IMR-90 (cell line): ENCODE data around the gene MLLT1. TPM values are rescaled to one million over a fixed set of nuclear protein-coding genes. Genes with fewer than 3 reads are reported as not detected.

Source experiments
- ATAC-seq: fragments of 200-7000 bp; cut with Tn5 transposase; 2 replicates; pipeline ENCODE4 v1.9.1; 2020; ENCODE audit warnings: low read depth, mild to moderate bottlenecking, moderate library complexity
- BruUV-seq: library from RNA; stranded (reverse); fragments of 400-500 nt; replicated peaks from 2 replicates; lab custom pipeline; 2021; lab: Mats Ljungman, UMichigan
- CTCF ChIA-PET: fragments of 300-600 bp; formaldehyde crosslinking; extraction: SDS; loops from one replicate; lab custom pipeline; 2021; ENCODE audit warnings: antibody characterized with exemption; lab: Yijun Ruan, JAX
- POLR2A ChIA-PET: fragments of 300-600 bp; sonication (Branson Sonifier 250); formaldehyde crosslinking; loops from one replicate; lab custom pipeline; 2022; ENCODE audit warnings: antibody characterized with exemption; ENCODE audit not compliant: unreplicated experiment; lab: Charles Lee
- DNase-seq: peaks from one replicate; pipeline ENCODE4 v3.0.0; 2013
- H2AFZ ChIP-seq: replicated peaks from 2 replicates; pipeline ENCODE3; 2013; ENCODE audit warnings: low read length, mild to moderate bottlenecking; ENCODE audit not compliant: poor library complexity
- H2AK5ac ChIP-seq: 2 replicates; pipeline ENCODE4 v1.6.1; 2013; ENCODE audit warnings: low read depth, low read length, inconsistent platforms
- H2AK9ac ChIP-seq: replicated peaks from 2 replicates; pipeline ENCODE3; 2013; ENCODE audit warnings: mild to moderate bottlenecking, low read depth, low read length, moderate library complexity; ENCODE audit not compliant: poor library complexity
- H2BK120ac ChIP-seq: 2 replicates; pipeline ENCODE4 v1.6.1; 2013; ENCODE audit warnings: low read depth, low read length, inconsistent platforms
- H2BK15ac ChIP-seq: 3 replicates; pipeline ENCODE4 v1.6.1; 2013; ENCODE audit warnings: low read depth, low read length, inconsistent platforms
- H2BK20ac ChIP-seq: 2 replicates; pipeline ENCODE4 v1.6.1; 2013; ENCODE audit warnings: low read depth, mild to moderate bottlenecking, inconsistent platforms, low read length, moderate library complexity
- H2BK5ac ChIP-seq: 2 replicates; pipeline ENCODE4 v1.6.1; 2013; ENCODE audit warnings: mild to moderate bottlenecking, low read depth, low read length, inconsistent platforms; ENCODE audit not compliant: poor library complexity, severe bottlenecking
- H3K14ac ChIP-seq: replicated peaks from 2 replicates; pipeline ENCODE4 v1.6.1; 2013; ENCODE audit warnings: low read depth, low read length, inconsistent platforms
- H3K18ac ChIP-seq: 2 replicates; pipeline ENCODE4 v1.6.1; 2013; ENCODE audit warnings: low read depth, low read length, control low read depth
- H3K23ac ChIP-seq: 2 replicates; pipeline ENCODE4 v1.6.1; 2013; ENCODE audit warnings: low read depth, low read length, inconsistent platforms
- H3K27ac ChIP-seq: 2 replicates; pipeline ENCODE4 v1.5.1; 2013; ENCODE audit warnings: mild to moderate bottlenecking, control low read depth, low read length; ENCODE audit not compliant: insufficient read depth
- H3K27me3 ChIP-seq: 2 replicates; pipeline ENCODE4 v1.6.1; 2013; ENCODE audit warnings: low read length; ENCODE audit not compliant: control insufficient read depth, insufficient read depth
- H3K36me3 ChIP-seq: 2 replicates; pipeline ENCODE4 v1.6.1; 2013; ENCODE audit warnings: low read length, mixed read lengths; ENCODE audit not compliant: control insufficient read depth, insufficient read depth
- H3K4ac ChIP-seq: 2 replicates; pipeline ENCODE4 v1.6.1; 2013; ENCODE audit warnings: low read depth, low read length, inconsistent platforms
- H3K4me1 ChIP-seq: 2 replicates; pipeline ENCODE4 v1.6.1; 2013; ENCODE audit warnings: low read length, mixed read lengths; ENCODE audit not compliant: control insufficient read depth, insufficient read depth
- H3K4me2 ChIP-seq: 2 replicates; pipeline ENCODE4 v1.6.1; 2013; ENCODE audit warnings: low read depth, mild to moderate bottlenecking, control low read depth, low read length, moderate library complexity
- H3K4me3 ChIP-seq: 2 replicates; pipeline ENCODE4 v1.5.1; 2013; ENCODE audit warnings: low read depth, mild to moderate bottlenecking, control low read depth, low read length, moderate library complexity; ENCODE audit not compliant: insufficient read depth
- H3K56ac ChIP-seq: 2 replicates; pipeline ENCODE4 v1.6.1; 2013; ENCODE audit warnings: low read length, inconsistent platforms; ENCODE audit not compliant: insufficient read depth; ENCODE audit errors: extremely low read depth
- H3K79me1 ChIP-seq, 2 experiments: 2 replicates each; pipeline ENCODE4 v1.6.1; 2013; ENCODE audit warnings: low read length in 2 of 2, inconsistent platforms in 1 of 2, low read depth in 1 of 2
- H3K9ac ChIP-seq: 2 replicates; pipeline ENCODE4 v1.6.1; 2013; ENCODE audit warnings: low read depth, low read length, control low read depth
- H3K9me1 ChIP-seq: 2 replicates; pipeline ENCODE4 v1.6.1; 2013; ENCODE audit warnings: low read length, inconsistent platforms; ENCODE audit not compliant: insufficient read depth
- H3K9me3 ChIP-seq: 2 replicates; pipeline ENCODE4 v1.6.1; 2013; ENCODE audit warnings: low read length; ENCODE audit not compliant: control insufficient read depth, insufficient read depth
- H4K20me1 ChIP-seq: 2 replicates; pipeline ENCODE4 v1.6.1; 2013; ENCODE audit warnings: low read length, inconsistent platforms; ENCODE audit not compliant: insufficient read depth
- H4K5ac ChIP-seq: 2 replicates; pipeline ENCODE4 v1.6.1; 2013; ENCODE audit warnings: mild to moderate bottlenecking, low read depth, low read length, control low read depth
- H4K8ac ChIP-seq, 2 experiments: 2 replicates each; pipeline ENCODE4 v1.6.1; 2013; ENCODE audit warnings: low read depth in 2 of 2, low read length in 2 of 2, control low read depth in 1 of 2, inconsistent platforms in 1 of 2
- H4K91ac ChIP-seq: 2 replicates; pipeline ENCODE4 v1.6.1; 2013; ENCODE audit warnings: low read depth, low read length, inconsistent platforms; ENCODE audit not compliant: insufficient read depth
- BHLHE40 ChIP-seq: fragments of 150-350 bp; IDR thresholded peaks from 2 replicates; pipeline ENCODE4 v1.6.1; 2016; ENCODE audit warnings: mild to moderate bottlenecking, low read depth, low read length
- MAFK ChIP-seq: IDR thresholded peaks from 2 replicates; pipeline ENCODE4 v1.6.1; 2012; ENCODE audit warnings: low read depth, low read length, improper control_type of control experiment
- NFE2L2 ChIP-seq: fragments of 150-350 bp; IDR thresholded peaks from 2 replicates; pipeline ENCODE4 v1.6.1; 2016; ENCODE audit warnings: low read depth, mild to moderate bottlenecking, low read length
- RCOR1 ChIP-seq: IDR thresholded peaks from 2 replicates; pipeline ENCODE4 v1.6.1; 2012; ENCODE audit warnings: mild to moderate bottlenecking, low read length, improper control_type of control experiment; ENCODE audit not compliant: insufficient replicate concordance
- SMC3 ChIP-seq: fragments of 150-350 bp; IDR thresholded peaks from 2 replicates; pipeline ENCODE4 v1.6.1; 2016; ENCODE audit warnings: low read depth, mild to moderate bottlenecking, antibody characterized with exemption, low read length, moderate library complexity
- WGBS, 2 experiments: methylation state at CpG; one replicate each; pipeline versions ENCODE4 v1.1.5 to v1.1.7; 2013; ENCODE audit warnings: missing lambda C conversion rate in 2 of 2; ENCODE audit not compliant: insufficient read length in 1 of 2; ENCODE audit errors: extremely low coverage in 2 of 2; 5-methylcytosine and 5-hydroxymethylcytosine counted together
- dilution Hi-C: fragments of 300-500 bp; cut with HindIII; formaldehyde crosslinking; loops from one replicate; pipeline ENCODE4 v1.14.3; 2018; ENCODE audit warnings: low sequenced_read_pairs; ENCODE audit not compliant: unreplicated experiment
- in situ Hi-C: fragments of 300-500 bp; cut with MboI; formaldehyde crosslinking; loops from 3 replicates; pipeline ENCODE4 v1.14.3; 2019; ENCODE audit warnings: low sequenced_read_pairs, inconsistent platforms, mixed read lengths
- intact Hi-C: fragments of 100-400 bp; cut with micrococcal nuclease; formaldehyde crosslinking; loops from 2 replicates; pipeline ENCODE4 v1.10.0; 2022
- polyA plus RNA-seq, 3 experiments: library from polyadenylated mRNA; depleted of rRNA; stranded (reverse); fragments of >200 nt; gene quantifications; 2 replicates each; pipeline ENCODE4 v1.2.3, GENCODE V29; 2012; ENCODE audit warnings: low replicate concordance in 1 of 3
- total RNA-seq: library from RNA; depleted of rRNA; stranded (reverse); fragments of >200 nt; gene quantifications from 2 replicates; pipeline ENCODE4 v1.2.3, GENCODE V29; 2012
- TF ChIP-seq, protein P1 (sequence below): fragments of 150-350 bp; IDR thresholded peaks from 2 replicates; pipeline ENCODE4 v1.6.1; 2017; ENCODE audit warnings: mild to moderate bottlenecking, antibody characterized with exemption, low read length, low read depth

The MLLT1 gene
- total and polyA plus RNA-seq, 2 of the 4 experiments (the other 2 are of a cell fraction), result 1.3 to 30.6 TPM

DNA sequence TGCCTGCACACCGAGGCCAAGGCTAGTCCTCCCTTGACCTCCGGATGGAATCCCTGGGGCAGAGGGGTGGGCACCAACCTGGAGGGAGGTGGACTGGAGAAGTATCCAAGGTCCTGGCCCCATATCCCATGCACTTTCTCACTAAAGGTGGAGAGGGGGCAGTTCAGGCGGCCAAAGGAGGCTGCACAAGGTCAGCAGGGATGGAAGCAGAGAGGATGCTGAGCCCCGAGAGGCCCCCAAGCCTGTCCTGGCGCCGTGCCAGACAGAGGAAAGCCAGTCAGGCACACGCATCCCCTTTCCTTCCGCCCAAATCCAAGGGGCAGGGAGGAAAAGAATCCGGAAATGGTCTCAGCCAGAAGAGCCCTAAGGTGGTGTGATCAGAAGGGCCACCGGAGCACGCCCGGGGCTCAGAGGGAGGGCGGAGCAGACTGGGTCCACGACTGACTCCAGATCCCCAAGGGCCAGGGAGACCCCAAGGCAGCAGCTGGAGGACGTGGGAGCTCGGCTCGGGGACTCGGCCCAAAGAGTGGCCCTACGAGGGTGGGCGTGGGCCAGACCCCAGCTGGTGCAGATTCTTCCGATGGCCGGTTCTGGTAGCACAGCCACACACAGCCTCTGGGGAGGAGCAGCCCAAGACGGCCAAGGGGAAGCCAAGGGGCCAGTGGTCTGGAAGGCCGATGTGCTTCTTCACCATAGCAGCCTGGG, 60.0 kb downstream of the MLLT1 start (continued):
- TF ChIP-seq RCOR1, result no peak
- no peak for TF ChIP-seq BHLHE40

DNA sequence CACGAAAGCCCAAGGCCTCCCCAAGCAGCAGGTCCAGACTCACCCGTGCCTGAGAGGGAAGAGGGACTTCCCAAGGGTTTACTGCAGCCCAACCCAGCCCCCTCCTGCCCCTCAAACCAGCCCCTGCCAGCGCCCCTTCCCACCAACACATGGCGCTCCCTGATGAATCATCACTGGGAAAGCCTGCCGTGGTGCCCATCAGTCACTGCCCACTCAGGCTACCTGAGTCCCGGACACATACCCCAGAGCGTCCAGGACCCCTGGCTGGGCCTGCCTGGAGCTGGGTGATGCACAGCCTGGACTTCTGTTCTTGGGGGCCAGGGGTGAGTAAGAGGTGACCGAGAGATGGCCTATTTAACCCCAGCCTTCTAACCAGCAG, 60.6 kb downstream of the MLLT1 start:
- no peak overlapping the region for H2AFZ ChIP-seq
- H3K27ac ChIP-seq, result no peak overlapping the region
- H3K9me3 ChIP-seq, result no peaks in the 10 kb centered on the region
- no peak overlapping the region for H3K14ac ChIP-seq
- H3K23ac ChIP-seq, result no peak overlapping the region
- no peak overlapping the region for H2BK15ac ChIP-seq
- no peak overlapping the region for H3K4me2 ChIP-seq
- H3K36me3 ChIP-seq, result peaks cover 22% of the 10 kb centered on the region
- no peak overlapping the region for H3K56ac ChIP-seq
- peaks cover 12 to 58% of the 10 kb centered on the region in 2 experiments for H3K79me1 ChIP-seq
- no peak overlapping the region for H2BK20ac ChIP-seq
- ChIA-PET POLR2A (no interaction called here), CTCF (interaction anchor here (0.5 to 1.8 kb wide), 12 partner anchors 10 to 83 kb away, joined by 3 to 11 read pairs (median 4); no protein-coding TSS in a partner anchor)
- H3K18ac ChIP-seq, result no peak overlapping the region
- peak overlapping the region; percentile 96 for H2AK9ac ChIP-seq
- no peak overlapping the region for H3K4me3 ChIP-seq
- dilution Hi-C loops (no loop called here), intact Hi-C loops (loop anchor here (2.0 to 5.0 kb wide), 2 partner anchors 63 to 170 kb away; no protein-coding TSS in a partner anchor), in situ Hi-C loops (no loop called here)
- H4K5ac ChIP-seq, result no peak overlapping the region
- peaks cover 16% of the 10 kb centered on the region for H3K4me1 ChIP-seq
- no peak overlapping the region for H4K8ac ChIP-seq
- no peak overlapping the region for H3K9ac ChIP-seq
- TF ChIP-seq, protein P1, sequence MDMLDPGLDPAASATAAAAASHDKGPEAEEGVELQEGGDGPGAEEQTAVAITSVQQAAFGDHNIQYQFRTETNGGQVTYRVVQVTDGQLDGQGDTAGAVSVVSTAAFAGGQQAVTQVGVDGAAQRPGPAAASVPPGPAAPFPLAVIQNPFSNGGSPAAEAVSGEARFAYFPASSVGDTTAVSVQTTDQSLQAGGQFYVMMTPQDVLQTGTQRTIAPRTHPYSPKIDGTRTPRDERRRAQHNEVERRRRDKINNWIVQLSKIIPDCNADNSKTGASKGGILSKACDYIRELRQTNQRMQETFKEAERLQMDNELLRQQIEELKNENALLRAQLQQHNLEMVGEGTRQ, result no peak
- TF ChIP-seq RCOR1 (no peak), BHLHE40 (no peak), SMC3 (no peak), NFE2L2 (no peak), MAFK (no peak)
- H3K9me1 ChIP-seq, result no peaks in the 10 kb centered on the region
- WGBS, 2 experiments, result 36% methylated on average over 2 of the region's 8 CpGs; no CpG with 5 or more reads in 1 of the 2 experiments
- BruUV-seq, result no TSS peak
- H2AK5ac ChIP-seq, result peak overlapping the region; percentile 69; the same call in 1 of the 2 replicates
- H2BK5ac ChIP-seq, result no peak overlapping the region
- no peak overlapping the region; the same call in 1 of the 2 replicates for H4K91ac ChIP-seq
- H3K4ac ChIP-seq, result no peak overlapping the region
- ATAC-seq, result no peak
- H4K20me1 ChIP-seq, result peaks cover 39% of the 10 kb centered on the region
- H2BK120ac ChIP-seq, result no peak overlapping the region
- H3K27me3 ChIP-seq, result no peaks in the 10 kb centered on the region
- no peak for DNase-seq
